ENCODE results near the gene POLG2. TPM values are rescaled to one million over a fixed set of nuclear protein-coding genes. Genes with fewer than 3 reads are reported as not detected.
A peak's percentile ranks its signal among the peaks of the same experiment; 100 is the strongest.

POLG2 gene
- total and polyA plus RNA-seq, 9 of the 15 experiments (the other 6 are each of a cell fraction or from before 2014, with no cell fraction given) = 13.4 to 44.8 (median 37.0) TPM

DNA sequence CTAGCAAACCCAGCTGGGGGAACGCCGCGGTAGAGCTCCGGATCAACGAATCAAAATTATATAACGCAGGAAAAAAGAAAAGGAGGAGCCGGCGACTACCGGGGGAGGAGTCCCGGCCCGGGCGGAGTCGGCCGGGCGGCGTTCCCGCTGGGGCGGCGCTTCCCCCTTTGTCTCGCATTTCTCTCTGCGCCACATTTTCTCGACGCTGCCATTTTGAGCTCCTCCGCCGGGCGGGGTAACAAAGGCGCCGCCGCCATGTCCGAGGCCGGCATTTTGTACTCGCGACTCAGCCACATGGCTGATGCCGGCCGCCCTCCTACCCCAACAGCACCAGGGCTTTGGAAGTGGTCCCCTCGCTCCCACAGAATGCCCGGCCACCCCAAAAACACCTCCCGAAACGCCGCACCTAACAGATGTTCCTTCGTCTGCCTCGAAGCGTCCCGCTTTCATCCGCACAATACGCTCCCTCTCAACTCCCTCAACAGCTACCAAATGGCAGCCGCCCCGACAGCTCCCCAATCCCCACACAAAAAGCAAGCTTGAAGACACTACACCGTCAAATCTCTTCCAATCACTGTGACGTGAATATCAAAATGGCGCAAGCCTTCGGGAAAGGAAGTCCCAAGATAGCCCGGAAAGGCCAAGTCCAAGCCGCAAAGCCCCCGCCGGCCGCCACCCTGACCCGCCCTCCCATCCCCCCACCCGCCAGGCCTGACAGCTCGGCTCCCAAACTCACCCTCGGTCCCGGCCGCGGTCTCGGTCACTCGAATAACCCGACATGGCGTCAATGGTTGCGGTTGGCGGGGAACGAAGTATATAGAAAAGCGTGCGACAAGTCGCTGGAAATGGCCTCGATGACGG lies 8.7 kb upstream of the POLG2 start (continued):
- TF ChIP-seq CCAR2 (IDR thresholded peaks at IDR 0.05; ENCODE audit: low read depth, low read length) = no peak
- no peak for TF ChIP-seq BACH1 (tag; IDR thresholded peaks at IDR 0.05)
- TF ChIP-seq NR2C1 (IDR thresholded peaks at IDR 0.05) = no peak
- TF ChIP-seq NR2C1 (tag; IDR thresholded peaks at IDR 0.05) = no peak
- TF ChIP-seq, protein P1, sequence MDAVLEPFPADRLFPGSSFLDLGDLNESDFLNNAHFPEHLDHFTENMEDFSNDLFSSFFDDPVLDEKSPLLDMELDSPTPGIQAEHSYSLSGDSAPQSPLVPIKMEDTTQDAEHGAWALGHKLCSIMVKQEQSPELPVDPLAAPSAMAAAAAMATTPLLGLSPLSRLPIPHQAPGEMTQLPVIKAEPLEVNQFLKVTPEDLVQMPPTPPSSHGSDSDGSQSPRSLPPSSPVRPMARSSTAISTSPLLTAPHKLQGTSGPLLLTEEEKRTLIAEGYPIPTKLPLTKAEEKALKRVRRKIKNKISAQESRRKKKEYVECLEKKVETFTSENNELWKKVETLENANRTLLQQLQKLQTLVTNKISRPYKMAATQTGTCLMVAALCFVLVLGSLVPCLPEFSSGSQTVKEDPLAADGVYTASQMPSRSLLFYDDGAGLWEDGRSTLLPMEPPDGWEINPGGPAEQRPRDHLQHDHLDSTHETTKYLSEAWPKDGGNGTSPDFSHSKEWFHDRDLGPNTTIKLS (IDR thresholded peaks at IDR 0.05; ENCODE audit: borderline replicate concordance, low read depth) = no peak; the same call in 1 of the 2 replicates
- TF ChIP-seq ZNF507 (tag; conservative IDR thresholded peaks at IDR 0.05) = no peak
- no peak for TF ChIP-seq HOXB6 (CRISPR knock-in tag; IDR thresholded peaks at IDR 0.05; ENCODE audit: borderline replicate concordance)
- TF ChIP-seq FOXK2 (conservative IDR thresholded peaks at IDR 0.05 in 1 of 2, IDR thresholded peaks at IDR 0.05 in 1 of 2; ENCODE audit: low read depth in 2 of 2) = 0 out of 4 replicates have a peak, but pooled peaks of 1 of the 2 experiments have one; percentile 9
- TF ChIP-seq, protein P2, sequence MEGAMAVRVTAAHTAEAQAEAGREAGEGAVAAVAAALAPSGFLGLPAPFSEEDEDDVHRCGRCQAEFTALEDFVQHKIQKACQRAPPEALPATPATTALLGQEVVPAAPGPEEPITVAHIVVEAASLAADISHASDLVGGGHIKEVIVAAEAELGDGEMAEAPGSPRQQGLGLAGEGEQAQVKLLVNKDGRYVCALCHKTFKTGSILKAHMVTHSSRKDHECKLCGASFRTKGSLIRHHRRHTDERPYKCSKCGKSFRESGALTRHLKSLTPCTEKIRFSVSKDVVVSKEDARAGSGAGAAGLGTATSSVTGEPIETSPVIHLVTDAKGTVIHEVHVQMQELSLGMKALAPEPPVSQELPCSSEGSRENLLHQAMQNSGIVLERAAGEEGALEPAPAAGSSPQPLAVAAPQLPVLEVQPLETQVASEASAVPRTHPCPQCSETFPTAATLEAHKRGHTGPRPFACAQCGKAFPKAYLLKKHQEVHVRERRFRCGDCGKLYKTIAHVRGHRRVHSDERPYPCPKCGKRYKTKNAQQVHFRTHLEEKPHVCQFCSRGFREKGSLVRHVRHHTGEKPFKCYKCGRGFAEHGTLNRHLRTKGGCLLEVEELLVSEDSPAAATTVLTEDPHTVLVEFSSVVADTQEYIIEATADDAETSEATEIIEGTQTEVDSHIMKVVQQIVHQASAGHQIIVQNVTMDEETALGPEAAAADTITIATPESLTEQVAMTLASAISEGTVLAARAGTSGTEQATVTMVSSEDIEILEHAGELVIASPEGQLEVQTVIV (CRISPR knock-in tag; IDR thresholded peaks at IDR 0.05; ENCODE audit: borderline replicate concordance) = no peak
- TF ChIP-seq ZNF324 (CRISPR knock-in tag; IDR thresholded peaks at IDR 0.05) = no peak
- TF ChIP-seq ILK (tag; IDR thresholded peaks at IDR 0.05; ENCODE audit: borderline replicate concordance, low read depth) = no peak
- no peak for TF ChIP-seq SREBF1 (IDR thresholded peaks at IDR 0.05; ENCODE audit: borderline replicate concordance, low read depth, low read length)
- no peak for TF ChIP-seq HDAC2 (IDR thresholded peaks at IDR 0.05)
- no peak for TF ChIP-seq EGR1 (conservative IDR thresholded peaks at IDR 0.05)
- no peak for TF ChIP-seq SMARCA4 (IDR thresholded peaks at IDR 0.05)
- TF ChIP-seq, protein P3, sequence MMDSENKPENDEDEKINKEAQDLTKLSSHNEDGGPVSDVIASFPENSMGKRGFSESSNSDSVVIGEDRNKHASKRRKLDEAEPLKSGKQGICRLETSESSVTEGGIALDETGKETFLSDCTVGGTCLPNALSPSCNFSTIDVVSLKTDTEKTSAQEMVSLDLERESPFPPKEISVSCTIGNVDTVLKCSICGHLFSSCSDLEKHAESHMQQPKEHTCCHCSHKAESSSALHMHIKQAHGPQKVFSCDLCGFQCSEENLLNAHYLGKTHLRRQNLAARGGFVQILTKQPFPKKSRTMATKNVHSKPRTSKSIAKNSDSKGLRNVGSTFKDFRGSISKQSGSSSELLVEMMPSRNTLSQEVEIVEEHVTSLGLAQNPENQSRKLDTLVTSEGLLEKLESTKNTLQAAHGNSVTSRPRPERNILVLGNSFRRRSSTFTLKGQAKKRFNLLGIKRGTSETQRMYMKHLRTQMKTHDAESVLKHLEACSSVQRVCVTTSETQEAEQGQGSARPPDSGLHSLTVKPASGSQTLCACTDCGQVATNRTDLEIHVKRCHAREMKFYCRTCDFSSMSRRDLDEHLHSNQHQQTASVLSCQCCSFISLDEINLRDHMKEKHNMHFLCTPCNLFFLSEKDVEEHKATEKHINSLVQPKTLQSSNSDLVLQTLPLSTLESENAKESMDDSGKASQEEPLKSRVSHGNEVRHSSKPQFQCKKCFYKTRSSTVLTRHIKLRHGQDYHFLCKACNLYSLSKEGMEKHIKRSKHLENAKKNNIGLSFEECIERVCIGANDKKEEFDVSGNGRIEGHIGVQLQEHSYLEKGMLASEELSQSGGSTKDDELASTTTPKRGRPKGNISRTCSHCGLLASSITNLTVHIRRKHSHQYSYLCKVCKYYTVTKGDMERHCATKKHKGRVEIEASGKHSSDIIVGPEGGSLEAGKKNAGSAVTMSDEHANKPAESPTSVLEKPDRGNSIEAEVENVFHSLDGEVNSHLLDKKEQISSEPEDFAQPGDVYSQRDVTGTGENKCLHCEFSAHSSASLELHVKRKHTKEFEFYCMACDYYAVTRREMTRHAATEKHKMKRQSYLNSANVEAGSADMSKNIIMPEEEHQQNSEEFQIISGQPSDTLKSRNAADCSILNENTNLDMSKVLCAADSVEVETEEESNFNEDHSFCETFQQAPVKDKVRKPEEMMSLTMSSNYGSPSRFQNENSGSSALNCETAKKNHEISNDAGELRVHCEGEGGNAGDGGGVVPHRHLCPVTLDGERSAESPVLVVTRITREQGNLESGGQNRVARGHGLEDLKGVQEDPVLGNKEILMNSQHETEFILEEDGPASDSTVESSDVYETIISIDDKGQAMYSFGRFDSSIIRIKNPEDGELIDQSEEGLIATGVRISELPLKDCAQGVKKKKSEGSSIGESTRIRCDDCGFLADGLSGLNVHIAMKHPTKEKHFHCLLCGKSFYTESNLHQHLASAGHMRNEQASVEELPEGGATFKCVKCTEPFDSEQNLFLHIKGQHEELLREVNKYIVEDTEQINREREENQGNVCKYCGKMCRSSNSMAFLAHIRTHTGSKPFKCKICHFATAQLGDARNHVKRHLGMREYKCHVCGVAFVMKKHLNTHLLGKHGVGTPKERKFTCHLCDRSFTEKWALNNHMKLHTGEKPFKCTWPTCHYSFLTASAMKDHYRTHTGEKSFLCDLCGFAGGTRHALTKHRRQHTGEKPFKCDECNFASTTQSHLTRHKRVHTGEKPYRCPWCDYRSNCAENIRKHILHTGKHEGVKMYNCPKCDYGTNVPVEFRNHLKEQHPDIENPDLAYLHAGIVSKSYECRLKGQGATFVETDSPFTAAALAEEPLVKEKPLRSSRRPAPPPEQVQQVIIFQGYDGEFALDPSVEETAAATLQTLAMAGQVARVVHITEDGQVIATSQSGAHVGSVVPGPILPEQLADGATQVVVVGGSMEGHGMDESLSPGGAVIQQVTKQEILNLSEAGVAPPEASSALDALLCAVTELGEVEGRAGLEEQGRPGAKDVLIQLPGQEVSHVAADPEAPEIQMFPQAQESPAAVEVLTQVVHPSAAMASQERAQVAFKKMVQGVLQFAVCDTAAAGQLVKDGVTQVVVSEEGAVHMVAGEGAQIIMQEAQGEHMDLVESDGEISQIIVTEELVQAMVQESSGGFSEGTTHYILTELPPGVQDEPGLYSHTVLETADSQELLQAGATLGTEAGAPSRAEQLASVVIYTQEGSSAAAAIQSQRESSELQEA (IDR thresholded peaks at IDR 0.05; ENCODE audit: low read depth) = no peak
